GM12891 (cell line): Measurements from ENCODE around the gene PLET1.

Experiments used
- POLR2A ChIP-seq: IDR thresholded peaks from 2 replicates; pipeline ENCODE4 v1.6.1; 2011; ENCODE audit warnings: low read depth, low read length, control low read depth
- POLR2AphosphoS5 ChIP-seq: IDR thresholded peaks from 2 replicates; pipeline ENCODE4 v1.6.1; 2011; ENCODE audit warnings: low read depth, low read length, control low read depth

- no peak for TF ChIP-seq POLR2A
- no peak for TF ChIP-seq POLR2AphosphoS5
These were observed 34.2 kb upstream of the PLET1 start for GRCh38 chr11:112294688-112295340.
